ENCODE measurements around the gene DACH1.

The DACH1 gene

GRCh38 chr13:71395053-71395452 lies 472.0 kb downstream of the DACH1 start:
- DNase-seq (ENCODE audit: low spot score): no peak
- no peak for TF ChIP-seq CTCF (IDR thresholded peaks at IDR 0.05; ENCODE audit: borderline replicate concordance, control extremely low read depth, extremely low read depth, insufficient read depth, missing control alignments)
- in situ Hi-C loops (cut with MboI; ENCODE audit: low sequenced_read_pairs, unreplicated experiment): no loop called here

- in situ Hi-C loops (cut with MboI; ENCODE audit: low sequenced_read_pairs, unreplicated experiment): no loop called here
- TF ChIP-seq CTCF (IDR thresholded peaks at IDR 0.05; ENCODE audit: borderline replicate concordance, control extremely low read depth, extremely low read depth, insufficient read depth, missing control alignments): no peak
- DNase-seq (ENCODE audit: low spot score): no peak
These were observed 472.8 kb downstream of the DACH1 start for GRCh38 chr13:71394176-71394575.
